B cell (primary cell): ENCODE results near the gene WTIP. TPM values are rescaled to one million over a fixed set of nuclear protein-coding genes. Genes with fewer than 3 reads are reported as not detected.

Experiments
- ATAC-seq: fragments of 200-7000 bp; cut with Tn5 transposase; one replicate; pipeline ENCODE4 v1.10.0; 2021; ENCODE audit warnings: low read depth, mild to moderate bottlenecking, moderate number of reproducible peaks, moderate library complexity
- CTCF ChIA-PET: fragments of 350-600 bp; sonication (Branson Sonifier 250); formaldehyde crosslinking; loops from one replicate; lab custom pipeline; 2021; ENCODE audit warnings: antibody characterized with exemption, inconsistent platforms; lab: Charles Lee
- POLR2A ChIA-PET: fragments of 350-600 bp; sonication (Branson Sonifier 250); formaldehyde crosslinking; loops from one replicate; lab custom pipeline; 2021; ENCODE audit warnings: antibody characterized with exemption; lab: Charles Lee
- DNase-seq: peaks from one replicate; pipeline ENCODE4 v3.0.0; 2013
- H2AFZ ChIP-seq: 2 replicates; pipeline ENCODE4 v1.6.1; 2012; ENCODE audit warnings: mild to moderate bottlenecking, low read depth, low read length; ENCODE audit not compliant: insufficient read depth, poor library complexity, severe bottlenecking
- H3K27ac ChIP-seq, 2 donors: 1 replicate in 1 of 2; 2 replicates in 1 of 2; pipeline ENCODE4 v1.5.1; 2012 to 2013; ENCODE audit warnings: low read length in 2 of 2, mild to moderate bottlenecking in 2 of 2, moderate library complexity in 1 of 2
- H3K27me3 ChIP-seq, 4 experiments: fragments of 200-600 bp in 1 of 4; sonication (generic) in 1 of 4; replicated peaks in 1 of 4; 1 replicate in 2 of 4; 2 replicates in 2 of 4; pipeline versions ENCODE4 v1.6.1 to v1.7.0; 2013 to 2016; ENCODE audit warnings: low read length in 3 of 4, mild to moderate bottlenecking in 2 of 4, mixed read lengths in 1 of 4, moderate library complexity in 1 of 4; ENCODE audit not compliant: insufficient read depth in 4 of 4, control insufficient read depth in 3 of 4; ENCODE audit errors: control extremely low read depth in 1 of 4
- H3K36me3 ChIP-seq, 2 experiments: replicated peaks in 1 of 2; 1 replicate in 1 of 2; 2 replicates in 1 of 2; pipeline versions ENCODE4 v1.6.1 to v1.7.1; 2013; ENCODE audit warnings: low read length in 1 of 2; ENCODE audit not compliant: insufficient read depth in 2 of 2, control insufficient read depth in 1 of 2; ENCODE audit errors: control extremely low read depth in 1 of 2, extremely low read depth in 1 of 2
- H3K4me1 ChIP-seq, 2 donors: fragments of 200-600 bp in 1 of 2; sonication (generic) in 1 of 2; 1 replicate in 1 of 2; 2 replicates in 1 of 2; pipeline versions ENCODE4 v1.5.1 to v1.6.1; 2013 to 2017; ENCODE audit warnings: low read length in 2 of 2; ENCODE audit not compliant: control insufficient read depth in 2 of 2, insufficient read depth in 2 of 2
- H3K4me2 ChIP-seq: replicated peaks from 2 replicates; pipeline ENCODE3; 2012; ENCODE audit warnings: mild to moderate bottlenecking, low read depth, low read length; ENCODE audit not compliant: poor library complexity, severe bottlenecking
- H3K4me3 ChIP-seq, 5 experiments: fragments of 200-600 bp in 1 of 5; sonication (generic) in 1 of 5; 1 replicate in 3 of 5; 2 replicates in 2 of 5; pipeline versions ENCODE4 v1.5.1 to v1.7.0; 2011 to 2016; ENCODE audit warnings: low read length in 4 of 5, mild to moderate bottlenecking in 4 of 5, low read depth in 2 of 5, control low read depth in 1 of 5, moderate library complexity in 1 of 5; ENCODE audit not compliant: insufficient read depth in 1 of 5; ENCODE audit errors: control extremely low read depth in 1 of 5, extremely low read depth in 1 of 5
- H3K79me2 ChIP-seq: fragments of 200-600 bp; sonication (generic); one replicate; pipeline ENCODE4 v1.6.0; 2016; ENCODE audit warnings: low read length; ENCODE audit not compliant: control insufficient read depth, insufficient read depth
- H3K9ac ChIP-seq: fragments of 200-600 bp; sonication (generic); 2 replicates; pipeline ENCODE4 v1.6.1; 2017; ENCODE audit warnings: mild to moderate bottlenecking, low read length, moderate library complexity
- H3K9me3 ChIP-seq, 3 donors: one replicate each; pipeline versions ENCODE4 v1.6.1 to v1.7.1; 2013; ENCODE audit warnings: low read length in 2 of 3; ENCODE audit not compliant: control insufficient read depth in 2 of 3, insufficient read depth in 1 of 3; ENCODE audit errors: control extremely low read depth in 1 of 3
- H4K20me1 ChIP-seq: 2 replicates; pipeline ENCODE4 v1.6.0; 2012; ENCODE audit warnings: mild to moderate bottlenecking, low read length; ENCODE audit not compliant: insufficient read depth, control insufficient read depth, poor library complexity, severe bottlenecking
- H3K27ac Mint-ChIP-seq: one replicate; pipeline ENCODE4 v1.8.0; 2021; ENCODE audit warnings: mixed read lengths
- H3K27me3 Mint-ChIP-seq: one replicate; pipeline ENCODE4 v1.8.0; 2021; ENCODE audit warnings: mixed read lengths
- H3K4me1 Mint-ChIP-seq: one replicate; pipeline ENCODE4 v1.8.0; 2021; ENCODE audit warnings: mixed read lengths
- H3K4me3 Mint-ChIP-seq: one replicate; pipeline ENCODE4 v1.8.0; 2021; ENCODE audit warnings: mixed read lengths
- H3K9me3 Mint-ChIP-seq: one replicate; pipeline ENCODE4 v1.8.0; 2022; ENCODE audit warnings: mixed read lengths; ENCODE audit not compliant: insufficient read depth
- CTCF ChIP-seq: fragments of 200-600 bp; IDR thresholded peaks from one replicate; pipeline ENCODE4 v1.8.0; 2022; ENCODE audit warnings: antibody characterized with exemption, mild to moderate bottlenecking
- EZH2 ChIP-seq: IDR thresholded peaks from 2 replicates; pipeline ENCODE4 v1.6.1; 2012; ENCODE audit warnings: borderline replicate concordance, low read depth, mild to moderate bottlenecking, moderate library complexity, low read length; ENCODE audit not compliant: insufficient read depth, poor library complexity, severe bottlenecking
- WGBS: methylation state at CpG from one replicate; pipeline ENCODE4 v1.1.5; 2013; ENCODE audit warnings: missing lambda C conversion rate; ENCODE audit not compliant: insufficient coverage; 5-methylcytosine and 5-hydroxymethylcytosine counted together
- intact Hi-C: fragments of 100-400 bp; cut with micrococcal nuclease; formaldehyde crosslinking; loops from one replicate; pipeline ENCODE4 v1.10.0; 2022
- polyA plus RNA-seq: library from polyadenylated mRNA; depleted of rRNA; stranded (reverse); fragments of >200 nt; gene quantifications from 2 replicates; pipeline ENCODE4 v1.2.3, GENCODE V29; 2012
- total RNA-seq, 2 donors: library from RNA; stranded (reverse); fragments of 120-200 nt in 1 of 2; gene quantifications; 1 replicate in 1 of 2; 2 replicates in 1 of 2; pipeline versions ENCODE4 v1.2.3 to v1.2.4, GENCODE V29; 2013 to 2022

The WTIP gene
- total and polyA plus RNA-seq, 2 donors (not counting 1 experiment from before 2014, with no cell fraction given) = 0.18 to 0.30 TPM

- 97% methylated on average over 5 of the region's 8 CpGs for WGBS
- Histone ChIP-seq H3K4me1 (no peaks in the 10 kb centered on the region), H4K20me1 (no peaks in the 10 kb centered on the region), H3K79me2 (no peaks in the 10 kb centered on the region), H3K4me2 (no peak overlapping the region), H3K36me3 (peaks cover 4 to 39% of the 10 kb centered on the region in 2 experiments), H3K9me3 (no peaks in the 10 kb centered on the region), H3K4me3 (no peak overlapping the region), H3K27ac (no peak overlapping the region), H3K9ac (no peak overlapping the region), H2AFZ (no peak overlapping the region), H3K27me3 (no peaks in the 10 kb centered on the region)
- DNase-seq (no peak), ATAC-seq (no peak)
- Mint-ChIP-seq H3K27ac (no peak overlapping the region), H3K9me3 (no peaks in the 10 kb centered on the region), H3K27me3 (no peaks in the 10 kb centered on the region), H3K4me3 (no peak overlapping the region), H3K4me1 (no peaks in the 10 kb centered on the region)
- POLR2A ChIA-PET = no interaction called here
- CTCF ChIA-PET = interaction anchor here (0.7 to 0.9 kb wide), 2 partner anchors 28 to 240 kb away, joined by 3 read pairs; no protein-coding TSS in a partner anchor
- intact Hi-C loops = no loop called here
- TF ChIP-seq CTCF (no peak), EZH2 (no peak)
These were observed 9.5 kb upstream of the WTIP start for GRCh38 chr19:34471906-34472700.

- Mint-ChIP-seq H3K4me1 (no peaks in the 10 kb centered on the region), H3K4me3 (no peak overlapping the region), H3K27me3 (peaks cover 6% of the 10 kb centered on the region), H3K27ac (no peak overlapping the region), H3K9me3 (no peaks in the 10 kb centered on the region)
- POLR2A ChIA-PET = no interaction called here
- intact Hi-C loops = no loop called here
- no peaks in the 10 kb centered on the region for H3K9me3 ChIP-seq
- CTCF ChIA-PET = no interaction called here
- no peaks in the 10 kb centered on the region for H3K27me3 ChIP-seq
- H2AFZ ChIP-seq = no peak overlapping the region
- H3K4me2 ChIP-seq = no peak overlapping the region
- H3K4me3 ChIP-seq = no peak overlapping the region
- no peaks in the 10 kb centered on the region for H3K4me1 ChIP-seq
- peaks cover 4 to 19% of the 10 kb centered on the region in 2 experiments for H3K36me3 ChIP-seq
- no peak for DNase-seq
- 80% methylated on average over 1 of the region's 4 CpGs for WGBS
- no peaks in the 10 kb centered on the region for H4K20me1 ChIP-seq
- H3K79me2 ChIP-seq = no peaks in the 10 kb centered on the region
- no peak overlapping the region for H3K27ac ChIP-seq
- no peak overlapping the region for H3K9ac ChIP-seq
- no peak for ATAC-seq
- TF ChIP-seq CTCF (no peak), EZH2 (no peak)
These were observed 7.1 kb upstream of the WTIP start for GRCh38 chr19:34474233-34474989.
